Stimulated activated CD4-positive, alpha-beta T cell treated with anti-CD3 and anti-CD28 coated beads, Interleukin-4, amount 100 ng/mL, for 4 hours (primary cell): ENCODE results near the gene HS3ST3B1.

Experiments used
- DNase-seq, 2 experiments: peaks; one replicate each; pipeline ENCODE4 v3.0.0-alpha.2; 2020

The HS3ST3B1 gene

DNA sequence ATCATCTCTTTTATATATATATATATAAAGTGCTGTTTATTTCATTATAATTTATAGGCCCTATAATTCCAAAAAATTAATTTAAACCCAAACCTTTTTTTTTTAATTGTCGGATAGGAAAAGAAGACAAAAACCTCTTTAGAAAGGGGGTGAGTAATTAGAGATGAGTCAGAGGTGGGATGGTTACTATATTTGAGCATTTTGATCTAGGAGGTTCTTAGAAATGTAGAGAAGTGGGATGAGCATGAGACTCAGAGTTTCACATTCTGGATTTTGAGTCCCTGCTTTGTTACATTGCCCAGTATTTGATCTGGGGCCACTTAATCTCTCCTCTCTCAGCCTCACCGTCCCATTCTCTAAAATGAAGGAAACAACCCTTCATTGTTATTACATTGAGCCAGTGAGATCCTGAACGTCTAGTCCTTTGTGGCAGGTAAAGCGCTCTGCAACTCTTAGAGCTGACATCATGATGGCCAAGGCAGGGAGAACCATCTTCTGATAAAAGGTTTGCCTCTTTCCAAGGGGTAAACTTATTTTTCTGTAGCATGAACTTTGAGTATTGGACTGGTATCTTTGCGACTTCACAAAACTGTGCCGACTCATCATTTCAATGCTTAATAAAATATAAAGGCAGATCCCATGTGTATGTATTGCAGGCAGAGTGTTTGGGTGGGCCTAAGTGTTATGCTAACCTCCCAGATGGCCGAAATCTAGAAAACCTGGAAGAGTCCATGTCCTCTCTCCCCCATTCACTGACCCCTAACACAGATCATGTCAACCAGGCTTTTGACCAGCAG is 21.3 kb downstream of the HS3ST3B1 start:
- no peak for DNase-seq

DNA sequence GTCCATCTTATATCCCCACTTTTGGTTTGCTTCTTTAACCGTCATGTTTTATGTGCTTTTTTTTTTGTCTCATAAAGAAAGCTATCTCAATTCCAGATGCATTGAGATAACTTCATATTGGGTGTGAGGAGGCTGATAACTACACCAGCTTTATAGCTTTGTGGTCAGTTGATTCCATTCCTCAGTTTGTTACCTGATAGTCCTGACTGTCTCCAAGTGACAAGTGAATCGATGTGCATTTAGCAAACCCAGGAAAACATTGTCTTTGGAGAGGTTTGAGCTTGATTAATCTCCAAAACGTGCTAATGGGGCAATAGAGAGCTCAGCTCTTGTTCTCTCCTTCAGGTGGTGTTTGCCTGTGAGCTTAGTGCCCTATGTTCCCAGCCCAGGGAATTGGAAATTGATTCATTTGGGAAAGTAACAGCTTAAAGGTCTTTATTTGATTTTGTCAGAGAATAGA is 22.7 kb downstream of the HS3ST3B1 start:
- no peak for DNase-seq

DNA sequence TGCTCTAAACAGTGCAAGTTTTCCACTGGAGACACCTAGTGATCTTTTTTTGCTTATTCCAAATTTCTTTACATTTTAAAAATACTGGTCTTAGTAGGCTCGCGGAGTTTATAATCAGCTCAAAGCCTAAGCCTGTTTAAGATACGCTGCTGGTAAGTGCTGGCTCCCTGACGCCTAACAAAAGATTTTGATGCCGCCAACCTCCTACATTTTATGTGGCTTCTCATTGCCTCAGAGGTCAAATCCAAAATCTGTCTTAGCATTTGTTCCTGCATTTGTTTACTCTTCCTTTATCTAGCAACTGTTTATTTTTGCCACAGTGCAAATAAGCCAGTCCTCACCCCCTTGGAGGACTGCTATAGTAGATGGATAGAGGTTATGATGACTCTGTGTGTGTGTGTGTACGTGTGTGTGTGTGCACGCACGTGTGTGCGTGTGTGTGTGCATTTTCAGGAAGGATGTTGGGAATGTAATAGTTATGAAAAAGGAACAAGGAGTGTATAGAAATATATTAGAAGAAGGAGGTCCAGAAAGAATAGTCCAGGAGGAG is 24.8 kb downstream of the HS3ST3B1 start:
- DNase-seq, result no peak

DNA sequence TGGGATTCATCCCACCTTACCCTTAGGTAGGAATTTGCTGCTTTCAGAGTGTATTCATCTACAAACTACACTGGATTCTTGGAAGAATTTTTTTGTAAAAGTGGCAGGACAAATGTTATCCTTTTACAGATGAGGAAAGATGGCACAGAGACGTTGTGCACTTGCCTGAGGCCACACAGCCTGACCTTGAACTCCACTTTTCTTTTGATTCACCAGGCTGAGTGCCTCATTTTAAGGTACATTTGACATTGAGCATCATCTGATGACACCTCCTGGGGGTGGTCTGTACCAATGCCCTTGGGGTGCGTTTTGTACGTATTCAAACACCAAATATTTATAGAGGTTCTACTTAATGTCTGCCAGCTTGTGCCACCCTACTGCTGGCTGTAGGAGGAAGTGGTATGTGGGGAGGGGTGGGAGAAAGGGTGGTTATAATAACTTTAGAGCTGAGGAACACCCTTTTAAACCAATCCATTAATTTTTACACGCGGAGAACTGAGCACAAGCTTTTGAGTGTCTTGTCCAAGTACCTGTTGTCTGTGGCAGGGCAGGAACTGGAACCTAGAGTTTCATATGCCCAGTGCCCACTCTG is 29.1 kb downstream of the HS3ST3B1 start:
- no peak for DNase-seq

DNA sequence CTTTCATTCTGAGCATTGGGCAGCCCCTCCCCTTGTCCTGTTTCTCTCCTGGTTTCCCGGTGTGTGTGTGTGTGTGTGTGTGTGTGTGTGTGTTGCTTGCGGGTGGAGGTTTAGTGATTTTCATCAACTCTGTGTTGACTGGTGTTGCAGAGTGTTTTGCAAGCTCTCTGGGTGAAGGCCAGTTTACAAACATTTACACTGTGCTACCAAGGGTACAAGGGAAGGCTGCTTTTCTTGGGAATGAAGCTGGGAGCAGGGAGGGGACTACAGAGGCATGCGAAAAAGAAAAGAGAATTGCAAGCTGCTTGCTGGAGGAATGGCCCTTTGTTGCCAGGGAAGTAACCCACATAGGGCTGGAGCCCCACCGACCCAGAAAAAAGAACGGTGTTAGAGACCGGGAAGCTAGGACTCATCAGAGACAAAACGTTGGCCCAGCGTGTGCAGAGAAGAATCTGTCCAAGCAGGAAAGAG is 29.6 kb downstream of the HS3ST3B1 start:
- no peak for DNase-seq

DNA sequence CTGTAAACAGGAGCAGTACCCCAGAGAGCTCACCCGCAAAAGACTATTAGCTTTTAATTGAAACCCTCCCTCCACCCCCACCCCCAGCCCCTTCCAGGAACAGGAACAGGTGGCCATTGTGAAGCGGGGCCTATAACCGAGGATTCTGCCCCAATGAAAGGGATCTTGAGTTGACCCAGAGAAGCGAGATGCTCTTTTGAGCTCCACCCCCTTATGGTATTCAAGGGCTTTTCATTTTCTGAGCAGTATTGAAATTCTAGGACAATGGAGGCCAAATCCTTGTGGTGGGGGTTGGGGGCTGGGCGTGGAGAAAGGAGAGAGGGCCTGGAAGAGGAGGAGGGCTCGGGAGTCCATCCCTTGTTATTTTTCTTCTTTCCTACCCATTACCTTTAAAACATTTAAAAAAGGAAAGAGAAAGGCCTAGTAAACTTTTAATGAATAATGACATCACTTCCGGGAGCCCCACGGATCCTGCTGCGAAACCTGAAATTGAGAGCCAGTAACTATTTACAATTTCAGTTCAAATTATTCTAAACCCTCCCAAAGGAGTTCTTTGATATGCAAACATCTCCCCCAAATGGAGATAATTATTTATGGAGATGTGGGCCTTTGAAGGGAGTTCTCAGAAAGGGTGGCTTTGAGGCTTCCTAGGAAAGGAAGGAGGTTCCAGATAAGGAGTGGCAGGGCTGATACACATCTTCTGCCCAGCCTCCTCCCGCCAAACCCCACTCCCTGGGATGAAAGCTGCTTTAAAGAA is 30.5 kb downstream of the HS3ST3B1 start:
- DNase-seq, result no peak

DNA sequence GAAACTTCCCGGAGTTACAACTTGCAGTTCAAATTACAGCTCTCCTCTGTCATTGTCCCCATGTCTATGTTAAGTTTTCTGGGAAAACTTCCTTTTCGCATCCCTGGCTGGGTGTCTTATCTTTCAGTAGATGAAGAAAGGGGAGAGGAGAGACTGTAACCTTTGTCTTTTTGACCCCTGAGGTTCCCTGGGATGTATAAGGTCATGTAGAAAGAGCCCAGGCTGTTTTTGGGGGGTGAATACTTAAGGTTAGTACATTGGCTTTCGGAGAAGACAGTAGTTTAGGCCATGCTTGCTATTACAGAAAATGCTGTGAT is 31.1 kb downstream of the HS3ST3B1 start:
- DNase-seq, result no peak

DNA sequence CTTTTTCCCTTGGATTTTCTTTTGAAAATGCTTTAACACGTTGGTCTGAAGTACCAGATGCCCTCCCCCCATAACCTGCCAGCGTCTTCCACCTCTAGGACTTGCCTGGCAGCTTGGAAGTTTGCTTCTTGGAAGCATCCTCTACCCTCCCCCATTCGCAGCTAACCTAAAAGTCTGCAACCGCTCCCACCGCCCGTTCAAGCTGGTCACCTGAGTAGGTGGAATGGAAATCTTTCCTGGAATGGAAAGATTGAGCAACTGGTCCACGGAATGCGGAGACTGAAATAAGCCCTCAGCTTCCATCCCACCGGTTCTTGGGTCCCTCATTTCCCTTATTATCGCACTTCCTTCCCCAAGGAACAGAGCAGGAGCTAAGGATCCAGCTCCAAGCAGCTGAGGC is 31.4 kb downstream of the HS3ST3B1 start:
- no peak for DNase-seq

DNA sequence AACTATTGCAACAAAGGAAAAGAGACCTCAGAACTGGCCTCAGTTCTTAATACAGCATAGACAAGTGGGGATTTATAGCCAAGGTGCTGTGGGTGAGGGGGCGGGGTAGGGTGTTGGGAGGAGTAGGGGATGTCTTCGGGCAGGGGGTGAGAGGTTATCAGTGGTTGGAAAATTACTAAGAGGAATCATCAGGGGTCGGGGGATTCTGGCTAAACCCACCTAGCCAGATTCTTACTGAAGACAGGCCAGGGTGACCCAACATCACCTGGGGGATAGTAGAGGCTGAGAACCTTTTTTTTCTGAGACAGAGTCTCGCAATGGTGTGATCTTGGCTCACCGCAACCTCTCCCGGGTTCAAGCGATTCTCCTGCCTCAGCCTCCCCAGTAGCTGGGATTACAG is 32.6 kb downstream of the HS3ST3B1 start:
- no peak for DNase-seq

DNA sequence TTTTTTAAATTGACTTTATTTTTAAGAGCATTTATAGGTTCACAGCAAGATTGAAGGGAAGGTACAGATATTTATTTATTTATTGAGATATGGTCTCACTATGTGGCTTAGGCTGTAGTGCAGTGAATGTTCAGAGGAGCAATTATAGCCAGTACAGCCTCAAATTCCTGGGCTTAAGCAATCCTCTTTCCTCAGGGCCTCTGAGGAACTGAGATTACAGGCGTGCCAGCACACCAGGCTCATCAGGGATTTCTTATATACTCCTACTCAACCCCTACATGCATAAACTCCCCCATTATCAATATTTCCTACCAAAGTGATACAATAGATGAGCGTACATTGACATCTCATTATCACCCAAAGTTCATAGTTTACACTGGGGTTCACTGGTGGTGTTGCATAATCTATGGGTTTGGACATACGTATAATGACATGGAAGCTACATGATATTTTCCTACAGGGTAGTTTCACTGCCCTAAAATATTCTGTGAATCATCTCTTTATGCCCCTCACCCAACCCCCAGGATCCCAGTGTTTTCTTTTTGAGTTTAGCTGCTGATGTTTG is 33.5 kb downstream of the HS3ST3B1 start:
- no peak for DNase-seq

DNA sequence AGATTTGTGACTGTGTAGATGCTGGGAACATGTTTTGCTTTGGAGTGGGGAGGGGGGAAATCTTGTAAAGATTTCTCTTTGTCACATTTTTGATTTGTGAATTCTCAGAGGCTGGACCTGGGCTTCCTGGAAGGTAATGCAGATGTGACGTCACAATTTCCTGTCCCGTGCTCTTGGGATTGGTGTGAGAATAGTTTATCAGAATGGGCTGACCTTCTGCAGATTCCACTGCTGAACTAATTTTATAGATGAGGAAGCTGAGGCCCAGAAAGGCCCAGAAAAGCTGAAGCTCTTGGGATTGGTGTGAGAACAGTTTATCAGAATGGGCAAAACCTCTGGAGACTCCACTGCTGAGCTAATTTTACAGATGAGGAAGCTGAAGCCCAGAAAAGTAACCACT is 34.0 kb downstream of the HS3ST3B1 start:
- no peak for DNase-seq

DNA sequence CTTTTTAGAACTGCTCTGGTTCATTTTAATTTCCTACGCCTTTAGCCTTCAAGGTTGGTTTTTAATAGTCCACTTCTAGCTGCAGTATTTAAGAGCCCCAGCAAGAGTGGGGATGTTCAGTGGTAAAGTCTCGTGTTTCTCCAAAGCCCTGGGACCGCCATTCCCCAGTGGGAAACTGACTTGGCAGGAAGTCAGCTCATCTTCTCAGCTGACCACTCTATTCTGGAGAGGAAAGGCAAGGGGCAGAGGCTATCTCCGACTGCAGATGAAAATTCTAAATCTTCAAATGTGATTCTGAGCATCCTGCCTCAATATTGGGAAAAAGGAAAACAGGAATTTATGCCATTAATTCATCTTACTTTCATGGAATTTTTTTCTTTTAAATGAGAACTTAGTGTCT is 35.5 kb downstream of the HS3ST3B1 start:
- DNase-seq, result no peak

DNA sequence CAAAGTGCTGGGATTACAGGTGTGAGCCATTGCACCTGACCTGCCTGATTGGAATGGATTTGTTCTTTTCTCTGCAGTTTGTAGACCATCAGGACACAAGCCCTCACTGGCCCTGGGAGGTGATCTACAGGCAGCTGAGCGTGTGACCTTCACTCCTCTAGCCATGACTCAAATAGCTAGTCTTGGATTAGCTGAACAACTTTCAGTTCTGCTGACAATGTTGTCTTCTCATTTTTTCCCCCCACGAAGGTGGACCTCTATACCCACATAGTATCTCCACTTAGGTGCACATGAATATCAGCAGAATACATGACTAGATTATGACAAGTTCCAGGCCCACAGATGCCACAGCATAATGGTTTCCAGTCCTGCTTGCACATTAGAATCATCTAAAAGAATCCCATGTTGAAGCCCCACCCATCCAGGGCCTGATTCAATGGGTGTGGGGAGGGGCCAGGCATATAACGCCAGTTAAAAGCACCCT is 36.8 kb downstream of the HS3ST3B1 start:
- DNase-seq, result peak; percentile 15 to 32

DNA sequence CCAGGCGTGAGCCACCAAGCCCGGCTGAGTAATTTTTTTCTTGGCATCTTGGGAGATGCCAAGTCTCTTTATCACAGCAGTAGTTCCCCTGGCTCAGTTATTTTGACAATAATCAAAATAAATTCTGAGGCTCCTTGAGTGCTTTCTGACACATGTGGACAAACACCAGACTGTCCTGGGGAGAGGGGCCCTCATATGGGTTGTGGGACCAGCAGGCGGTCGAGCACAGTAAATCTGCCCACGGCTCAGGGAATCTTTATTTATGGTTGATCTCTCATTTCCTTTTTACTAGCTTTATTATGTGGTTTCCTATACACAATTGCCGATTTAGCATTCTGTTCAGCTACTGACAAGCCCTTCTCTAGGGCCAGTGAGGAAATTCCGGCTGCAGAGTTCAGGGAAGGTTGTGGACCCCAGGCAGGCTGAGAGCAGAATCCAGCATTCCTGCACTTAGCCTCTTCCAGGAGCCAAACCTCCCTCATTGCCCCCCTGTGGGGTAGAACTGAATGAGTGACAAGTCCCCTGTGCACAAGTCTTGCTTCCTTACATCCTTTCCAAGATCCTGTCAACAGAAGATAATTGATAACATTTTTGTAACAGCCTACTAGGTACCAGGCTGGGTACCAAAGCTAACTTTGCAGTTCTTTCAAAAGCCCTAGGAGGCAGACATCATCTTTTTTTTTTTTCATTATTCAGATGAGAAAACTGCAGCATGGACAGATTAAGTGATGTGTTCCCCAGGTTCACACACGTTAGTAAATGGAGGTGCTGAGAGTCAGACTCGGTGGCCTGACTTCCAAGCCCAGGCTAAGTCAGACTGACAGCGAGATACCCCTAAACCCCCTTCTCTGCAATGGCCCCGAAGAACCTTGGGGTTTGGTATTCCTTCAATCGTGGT is 40.2 kb downstream of the HS3ST3B1 start:
- no peak for DNase-seq

DNA sequence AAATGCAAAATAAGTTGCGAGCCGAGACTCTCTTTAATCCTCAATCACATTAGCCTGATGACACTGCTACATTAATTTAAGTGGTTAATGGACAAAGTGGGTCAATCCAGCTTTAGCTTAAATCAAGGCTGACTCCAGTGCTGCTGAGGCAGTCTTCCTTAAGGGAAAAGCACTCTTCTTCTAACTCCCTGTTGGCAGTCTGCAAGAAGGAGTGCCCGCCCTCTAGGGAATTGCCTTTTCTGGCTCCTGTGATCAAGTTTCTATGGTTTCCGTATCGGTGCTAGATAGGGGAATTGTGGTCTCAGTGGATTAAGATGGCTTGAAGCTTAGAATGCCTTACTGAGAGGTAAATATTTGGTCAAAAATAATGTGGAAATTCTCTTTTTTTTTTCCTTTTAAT is 41.0 kb downstream of the HS3ST3B1 start:
- DNase-seq, result no peak

DNA sequence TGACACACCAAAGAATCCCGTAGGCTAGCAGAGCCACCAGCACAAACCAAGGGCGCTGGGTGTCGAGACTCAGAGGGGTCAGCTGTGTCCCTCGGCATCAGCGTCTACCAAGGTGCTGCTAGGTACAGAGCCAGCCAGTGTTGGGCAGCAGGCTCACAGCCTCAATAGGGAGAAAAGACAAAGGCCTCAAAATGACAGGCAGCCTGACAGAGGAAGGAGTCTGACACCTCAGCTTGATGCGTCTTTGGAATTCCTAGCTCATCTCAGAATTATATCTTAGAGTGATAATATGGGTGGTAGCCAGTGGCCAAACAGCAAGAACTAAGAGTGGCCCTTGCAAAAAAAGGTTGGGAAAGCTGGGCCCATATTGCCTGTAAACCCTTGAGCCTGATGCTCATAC is 45.9 kb downstream of the HS3ST3B1 start:
- no peak for DNase-seq

DNA sequence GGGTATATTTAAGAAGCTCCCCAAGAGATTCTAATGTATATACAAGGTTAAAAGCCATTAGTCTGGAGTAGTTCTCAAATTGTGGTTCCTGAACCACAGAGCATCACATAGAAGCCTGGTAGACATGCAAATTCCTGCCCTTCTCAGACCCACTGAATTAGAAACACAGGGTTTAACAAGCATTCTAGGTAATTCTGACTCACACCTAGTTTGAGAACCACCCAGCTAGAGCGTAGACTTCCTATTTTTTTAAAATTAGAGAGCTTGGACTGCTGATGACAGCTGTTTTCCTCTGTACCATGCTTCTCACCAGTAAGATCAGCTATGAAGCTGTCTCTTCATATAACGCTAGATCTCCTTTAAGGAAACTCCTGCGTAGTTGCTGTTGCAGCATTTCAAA is 50.6 kb downstream of the HS3ST3B1 start:
- DNase-seq, result no peak

DNA sequence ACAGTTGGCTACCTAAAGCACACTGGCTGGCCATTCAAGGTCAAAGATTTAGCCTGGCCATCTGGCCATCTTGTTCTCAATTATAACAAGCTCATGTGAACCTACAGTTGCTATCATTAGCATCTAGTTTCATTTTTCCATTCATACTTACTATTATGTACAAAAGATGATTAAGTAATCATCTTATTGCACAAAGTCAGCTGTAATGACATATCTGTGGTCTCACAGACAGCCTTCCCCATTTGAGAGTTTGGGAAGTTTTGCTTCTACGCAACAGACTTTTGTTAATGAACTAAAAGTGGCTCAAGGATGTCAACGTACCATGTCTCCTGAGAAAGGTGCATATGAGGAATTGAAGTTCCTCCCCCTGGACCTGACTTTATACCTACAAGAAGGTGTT is 51.3 kb downstream of the HS3ST3B1 start:
- no peak for DNase-seq

DNA sequence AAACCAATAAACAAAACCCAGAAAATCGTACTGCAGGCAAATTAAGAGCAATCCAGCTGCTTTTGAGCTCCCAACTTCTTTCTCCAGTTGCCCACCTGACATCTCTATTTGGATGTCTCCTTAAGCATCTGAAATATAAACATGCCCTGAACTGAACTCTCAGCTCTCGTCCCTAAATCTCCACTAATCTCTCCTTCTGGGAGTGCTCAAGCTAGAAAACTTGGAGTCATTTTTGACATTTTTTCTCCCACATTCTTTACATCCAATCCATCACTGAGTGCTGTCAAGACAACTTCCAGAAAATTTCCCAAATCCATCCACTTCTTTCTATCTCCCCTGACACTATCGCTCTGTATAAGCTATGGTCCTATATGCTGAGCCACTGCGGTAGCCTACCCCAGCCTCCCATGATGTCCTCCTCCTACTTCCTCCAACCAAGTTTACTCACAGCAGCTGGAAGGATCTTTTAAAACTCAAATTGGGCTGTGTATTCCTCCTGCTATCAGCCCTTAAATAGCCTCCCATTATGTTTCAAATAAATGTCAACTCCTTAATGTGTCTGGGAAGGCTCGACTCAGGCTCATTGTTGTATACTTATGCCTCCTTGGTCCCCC is 53.1 kb downstream of the HS3ST3B1 start:
- DNase-seq, result no peak

DNA sequence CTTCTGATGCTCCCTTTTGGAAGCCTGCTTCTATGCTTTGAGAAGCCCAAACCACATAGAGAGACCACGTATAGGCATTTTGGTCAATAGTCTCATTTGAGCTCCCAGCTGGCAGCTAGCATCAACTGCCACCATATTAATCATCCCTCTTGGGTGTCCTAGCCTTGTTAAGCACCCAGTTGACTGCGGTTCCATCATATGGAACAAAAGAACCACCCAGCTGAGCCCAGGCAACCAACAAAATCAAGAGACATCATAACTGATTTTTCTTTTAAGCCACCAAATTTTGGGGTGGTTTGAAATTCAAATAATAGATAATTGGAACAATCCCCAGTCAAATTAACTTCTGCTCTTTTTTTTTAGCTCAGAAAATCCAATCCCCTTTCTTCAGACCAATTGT is 53.9 kb downstream of the HS3ST3B1 start:
- no peak for DNase-seq

DNA sequence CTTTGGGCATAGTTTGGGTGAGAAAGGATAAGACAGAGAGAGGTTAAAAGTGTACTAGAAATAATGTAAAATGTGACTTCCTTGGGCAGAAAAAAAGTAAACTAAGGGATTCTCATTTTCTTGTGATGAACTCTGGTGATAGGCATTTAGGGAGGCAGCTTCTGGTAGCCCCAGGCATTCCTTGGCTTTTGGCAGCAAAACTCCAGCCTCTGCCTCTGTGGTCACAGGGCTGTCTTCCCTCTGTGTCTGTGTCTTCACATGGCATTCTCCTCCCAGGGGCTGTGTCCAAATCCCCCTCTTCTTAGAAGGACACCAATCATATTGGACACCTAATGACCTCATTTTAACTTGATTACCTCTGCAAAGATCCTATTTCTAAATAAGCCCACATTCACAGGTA is 54.7 kb downstream of the HS3ST3B1 start:
- no peak for DNase-seq
